ENCODE measurements around the gene AXIN2.

DNA sequence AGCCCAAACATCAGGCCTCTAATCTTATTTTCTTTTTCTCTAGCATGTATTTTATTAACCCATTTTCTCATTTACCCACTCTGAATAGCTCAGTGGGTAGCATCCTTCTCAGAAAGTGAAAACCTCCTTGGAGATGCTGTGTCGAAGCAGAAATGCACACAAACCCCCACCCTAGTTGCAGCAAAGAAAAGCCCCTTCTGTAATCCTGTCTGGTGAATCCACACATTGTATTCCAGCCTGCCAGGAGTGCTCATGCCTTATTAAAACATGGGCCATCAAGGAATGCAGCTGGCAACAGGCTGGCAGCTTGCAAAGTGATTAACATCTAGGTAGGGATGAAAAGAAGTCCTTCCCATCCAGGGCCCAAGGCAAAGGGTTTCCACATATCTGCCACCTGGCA is 39.7 kb upstream of the AXIN2 start:
- TF ChIP-seq, protein P1, sequence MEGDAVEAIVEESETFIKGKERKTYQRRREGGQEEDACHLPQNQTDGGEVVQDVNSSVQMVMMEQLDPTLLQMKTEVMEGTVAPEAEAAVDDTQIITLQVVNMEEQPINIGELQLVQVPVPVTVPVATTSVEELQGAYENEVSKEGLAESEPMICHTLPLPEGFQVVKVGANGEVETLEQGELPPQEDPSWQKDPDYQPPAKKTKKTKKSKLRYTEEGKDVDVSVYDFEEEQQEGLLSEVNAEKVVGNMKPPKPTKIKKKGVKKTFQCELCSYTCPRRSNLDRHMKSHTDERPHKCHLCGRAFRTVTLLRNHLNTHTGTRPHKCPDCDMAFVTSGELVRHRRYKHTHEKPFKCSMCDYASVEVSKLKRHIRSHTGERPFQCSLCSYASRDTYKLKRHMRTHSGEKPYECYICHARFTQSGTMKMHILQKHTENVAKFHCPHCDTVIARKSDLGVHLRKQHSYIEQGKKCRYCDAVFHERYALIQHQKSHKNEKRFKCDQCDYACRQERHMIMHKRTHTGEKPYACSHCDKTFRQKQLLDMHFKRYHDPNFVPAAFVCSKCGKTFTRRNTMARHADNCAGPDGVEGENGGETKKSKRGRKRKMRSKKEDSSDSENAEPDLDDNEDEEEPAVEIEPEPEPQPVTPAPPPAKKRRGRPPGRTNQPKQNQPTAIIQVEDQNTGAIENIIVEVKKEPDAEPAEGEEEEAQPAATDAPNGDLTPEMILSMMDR (IDR thresholded peaks at IDR 0.05; ENCODE audit: borderline replicate concordance, extremely low read depth, low read length, poor library complexity, severe bottlenecking): no peak
- TF ChIP-seq EZH2 (IDR thresholded peaks at IDR 0.05; ENCODE audit: borderline replicate concordance, low read depth, low read length, severe bottlenecking): no peak
